Neural cell (in vitro differentiated cells): ENCODE data around the gene EVPL. TPM values are rescaled to one million over a fixed set of nuclear protein-coding genes. Genes with fewer than 3 reads are reported as not detected.

ENCODE experiments used
- H2AFZ ChIP-seq: fragments of 200-600, 300-800 bp; sonication (generic), shearing (Covaris generic); 2 replicates; pipeline ENCODE4 v1.6.0; 2014; ENCODE audit warnings: low read depth, mild to moderate bottlenecking, antibody characterized with exemption, low read length, moderate library complexity
- H3F3A ChIP-seq: fragments of 200-600 bp; shearing (Covaris generic); 2 replicates; pipeline ENCODE4 v1.6.1; 2016; ENCODE audit warnings: mild to moderate bottlenecking, moderate library complexity, mixed read lengths, antibody characterized with exemption, low read length; ENCODE audit not compliant: insufficient read depth, poor library complexity, severe bottlenecking
- H3K27ac ChIP-seq: fragments of 200-600, 300-800 bp; sonication (generic), shearing (Covaris generic); 2 replicates; pipeline ENCODE4 v1.5.1; 2014; ENCODE audit warnings: mild to moderate bottlenecking, low read length, moderate library complexity
- H3K27me3 ChIP-seq: fragments of 300-800, 200-600 bp; sonication (generic), shearing (Covaris generic); 2 replicates; pipeline ENCODE4 v1.6.0; 2014; ENCODE audit warnings: mild to moderate bottlenecking, low read depth, low read length, moderate library complexity; ENCODE audit not compliant: insufficient read depth
- H3K36me3 ChIP-seq: fragments of 300-800, 200-600 bp; sonication (generic), shearing (Covaris generic); 2 replicates; pipeline ENCODE4 v1.5.1; 2014; ENCODE audit warnings: mild to moderate bottlenecking, antibody characterized with exemption, low read length, moderate library complexity; ENCODE audit not compliant: insufficient read depth
- H3K4me2 ChIP-seq: fragments of 300-800, 200-600 bp; sonication (generic), shearing (Covaris generic); 2 replicates; pipeline ENCODE4 v1.6.0; 2014; ENCODE audit warnings: mild to moderate bottlenecking, low read length
- H3K4me3 ChIP-seq: fragments of 300-800, 200-600 bp; sonication (generic), shearing (Covaris generic); 2 replicates; pipeline ENCODE4 v1.5.1; 2014; ENCODE audit warnings: mild to moderate bottlenecking, low read length, moderate library complexity
- H3K79me2 ChIP-seq: fragments of 200-600 bp; shearing (Covaris generic); replicated peaks from 2 replicates; pipeline ENCODE4 v1.6.0; 2014; ENCODE audit warnings: mild to moderate bottlenecking, low read length, moderate library complexity; ENCODE audit not compliant: insufficient read depth
- H3K9ac ChIP-seq: fragments of 300-800, 200-600 bp; sonication (generic), shearing (Covaris generic); 2 replicates; pipeline ENCODE4 v1.6.1; 2016; ENCODE audit warnings: mild to moderate bottlenecking, low read length, mixed read lengths
- H3K9me2 ChIP-seq: fragments of 200-600 bp; shearing (Covaris generic); 2 replicates; pipeline ENCODE4 v1.6.1; 2016; ENCODE audit warnings: mild to moderate bottlenecking, low read length, mixed read lengths; ENCODE audit not compliant: insufficient read depth
- H3K9me3 ChIP-seq: fragments of 200-600, 300-800 bp; sonication (generic), shearing (Covaris generic); 2 replicates; pipeline ENCODE4 v1.6.1; 2016; ENCODE audit warnings: mild to moderate bottlenecking, mixed run types, low read length, moderate library complexity, mixed read lengths
- H4K20me1 ChIP-seq: fragments of 200-600 bp; shearing (Covaris generic); 2 replicates; pipeline ENCODE4 v1.6.1; 2016; ENCODE audit warnings: mild to moderate bottlenecking, mixed run types; ENCODE audit not compliant: insufficient read depth
- EP300 ChIP-seq: fragments of 450-650 bp; conservative IDR thresholded peaks from 2 replicates; pipeline ENCODE4 v1.6.1; 2014; ENCODE audit warnings: antibody characterized with exemption, mild to moderate bottlenecking, moderate library complexity; ENCODE audit not compliant: poor library complexity, severe bottlenecking
- EZH2 ChIP-seq: fragments of 200-600, 300-800 bp; shearing (Covaris generic), sonication (generic); IDR thresholded peaks from 2 replicates; pipeline ENCODE4 v1.6.1; 2014; ENCODE audit warnings: antibody characterized with exemption, low read length, borderline replicate concordance, mild to moderate bottlenecking; ENCODE audit not compliant: insufficient read depth, poor library complexity, severe bottlenecking
- POLR2AphosphoS5 ChIP-seq: IDR thresholded peaks from 2 replicates; pipeline ENCODE4 v1.6.1; 2012
- RAD21 ChIP-seq: fragments of 450-650 bp; conservative IDR thresholded peaks from 2 replicates; pipeline ENCODE4 v1.6.1; 2014; ENCODE audit warnings: antibody characterized with exemption, mild to moderate bottlenecking, moderate library complexity
- TAF1 ChIP-seq: IDR thresholded peaks from 2 replicates; pipeline ENCODE4 v1.6.1; 2012; ENCODE audit warnings: low read depth
- polyA plus RNA-seq: library from polyadenylated mRNA; depleted of rRNA; stranded (reverse); fragments of >200 nt; gene quantifications from 2 replicates; pipeline ENCODE4 v1.2.3, GENCODE V29; 2014
- TF ChIP-seq, protein P1 (sequence below): IDR thresholded peaks from 2 replicates; pipeline ENCODE4 v1.6.1; 2012; ENCODE audit warnings: borderline replicate concordance
- TF ChIP-seq, protein P2 (sequence below): fragments of 450-650 bp; IDR thresholded peaks from 2 replicates; pipeline ENCODE4 v1.5.1; 2014; ENCODE audit warnings: antibody characterized with exemption, mild to moderate bottlenecking, moderate library complexity; ENCODE audit not compliant: poor library complexity, severe bottlenecking

The EVPL gene
- polyA plus RNA-seq, 1 donor from 2014 or later, result not detected

DNA sequence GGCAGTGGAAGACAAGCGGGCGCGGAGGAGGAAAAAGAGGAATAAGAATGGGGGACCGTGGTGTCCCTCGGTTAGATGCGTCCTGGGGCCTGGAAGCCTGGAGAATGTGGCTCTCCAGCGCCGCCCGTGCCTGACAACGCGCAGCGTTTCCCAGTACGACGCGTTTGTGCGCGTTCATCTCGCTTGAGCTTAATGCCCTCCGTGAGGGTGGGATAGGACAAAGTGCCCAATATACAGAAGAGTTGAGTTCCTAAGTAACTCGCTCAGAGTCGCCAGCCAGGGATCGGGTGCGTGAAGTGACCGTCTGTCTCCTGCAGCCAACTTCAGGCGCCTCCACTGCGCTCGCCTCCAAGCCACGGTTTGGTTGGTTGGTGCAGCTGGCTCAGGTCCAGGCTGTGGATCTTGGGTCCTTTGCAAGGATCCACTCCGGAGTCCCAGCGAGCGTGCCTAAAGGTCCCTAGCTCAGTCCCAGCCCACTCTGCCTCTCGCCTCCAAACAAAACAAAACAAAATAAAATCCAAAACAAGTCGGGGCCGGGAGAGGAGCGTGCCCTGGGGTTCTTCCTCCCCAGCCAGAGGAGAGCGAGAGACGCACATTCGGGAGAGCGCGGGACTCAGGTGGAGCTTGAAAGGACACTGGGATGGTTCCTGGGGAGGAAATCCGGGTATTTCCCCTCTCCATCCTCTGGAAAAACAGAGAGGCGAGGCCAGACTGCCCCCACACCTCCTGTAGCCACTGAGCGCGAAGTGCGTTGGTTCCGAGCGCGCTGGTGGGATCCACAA lies 48.4 kb upstream of the EVPL start:
- H3K4me2 ChIP-seq, result no peak overlapping the region

DNA sequence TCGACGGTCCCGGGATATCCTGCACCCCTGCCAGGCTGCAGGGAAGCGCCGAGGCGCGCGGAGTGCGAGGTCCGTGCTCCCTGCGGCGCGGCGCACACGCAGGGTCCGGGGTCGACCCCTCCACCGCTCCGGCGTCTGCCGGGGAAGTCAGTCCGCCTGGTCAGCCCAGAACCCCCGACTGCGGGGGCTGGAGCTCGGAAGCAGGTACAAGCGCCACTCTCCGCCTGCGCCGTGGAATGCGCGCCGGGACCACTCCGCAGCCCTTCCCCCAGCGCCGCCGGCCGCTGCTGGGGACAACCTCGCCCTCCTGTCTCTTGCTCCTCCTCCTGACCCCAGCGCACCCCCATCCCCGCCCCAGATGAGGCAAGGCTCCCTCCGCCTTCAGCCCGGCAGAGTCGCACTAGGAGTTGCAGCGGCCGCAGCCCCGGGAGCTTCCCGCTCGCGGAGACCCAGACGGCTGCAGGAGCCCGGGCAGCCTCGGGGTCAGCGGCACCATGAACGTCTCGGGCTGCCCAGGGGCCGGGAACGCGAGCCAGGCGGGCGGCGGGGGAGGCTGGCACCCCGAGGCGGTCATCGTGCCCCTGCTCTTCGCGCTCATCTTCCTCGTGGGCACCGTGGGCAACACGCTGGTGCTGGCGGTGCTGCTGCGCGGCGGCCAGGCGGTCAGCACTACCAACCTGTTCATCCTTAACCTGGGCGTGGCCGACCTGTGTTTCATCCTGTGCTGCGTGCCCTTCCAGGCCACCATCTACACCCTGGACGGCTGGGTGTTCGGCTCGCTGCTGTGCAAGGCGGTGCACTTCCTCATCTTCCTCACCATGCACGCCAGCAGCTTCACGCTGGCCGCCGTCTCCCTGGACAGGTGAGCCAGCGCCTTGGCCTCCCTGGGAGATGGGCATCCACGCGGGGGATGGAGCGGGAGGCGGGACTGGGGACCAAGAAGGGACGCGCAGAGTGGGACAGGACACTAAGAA lies 47.6 kb upstream of the EVPL start, which contains the start of gene GALR2:
TSS of gene GALR2 (plus strand) at position 392 of the 974 bp plus-strand sequence. CDS start at position 495, 103 bp downstream.
- H3K4me3 ChIP-seq, result peak within 1 kb of the TSS; percentile 62
- H3K27me3 ChIP-seq, result peaks cover 59% of the 10 kb centered on the region
- H3F3A ChIP-seq, result no peaks in the 10 kb centered on the region
- no peak within 1 kb of the TSS for H3K27ac ChIP-seq
- no peaks in the 10 kb centered on the region for H4K20me1 ChIP-seq
- no peaks in the 10 kb centered on the region for H3K9me2 ChIP-seq
- TF ChIP-seq, protein P1, sequence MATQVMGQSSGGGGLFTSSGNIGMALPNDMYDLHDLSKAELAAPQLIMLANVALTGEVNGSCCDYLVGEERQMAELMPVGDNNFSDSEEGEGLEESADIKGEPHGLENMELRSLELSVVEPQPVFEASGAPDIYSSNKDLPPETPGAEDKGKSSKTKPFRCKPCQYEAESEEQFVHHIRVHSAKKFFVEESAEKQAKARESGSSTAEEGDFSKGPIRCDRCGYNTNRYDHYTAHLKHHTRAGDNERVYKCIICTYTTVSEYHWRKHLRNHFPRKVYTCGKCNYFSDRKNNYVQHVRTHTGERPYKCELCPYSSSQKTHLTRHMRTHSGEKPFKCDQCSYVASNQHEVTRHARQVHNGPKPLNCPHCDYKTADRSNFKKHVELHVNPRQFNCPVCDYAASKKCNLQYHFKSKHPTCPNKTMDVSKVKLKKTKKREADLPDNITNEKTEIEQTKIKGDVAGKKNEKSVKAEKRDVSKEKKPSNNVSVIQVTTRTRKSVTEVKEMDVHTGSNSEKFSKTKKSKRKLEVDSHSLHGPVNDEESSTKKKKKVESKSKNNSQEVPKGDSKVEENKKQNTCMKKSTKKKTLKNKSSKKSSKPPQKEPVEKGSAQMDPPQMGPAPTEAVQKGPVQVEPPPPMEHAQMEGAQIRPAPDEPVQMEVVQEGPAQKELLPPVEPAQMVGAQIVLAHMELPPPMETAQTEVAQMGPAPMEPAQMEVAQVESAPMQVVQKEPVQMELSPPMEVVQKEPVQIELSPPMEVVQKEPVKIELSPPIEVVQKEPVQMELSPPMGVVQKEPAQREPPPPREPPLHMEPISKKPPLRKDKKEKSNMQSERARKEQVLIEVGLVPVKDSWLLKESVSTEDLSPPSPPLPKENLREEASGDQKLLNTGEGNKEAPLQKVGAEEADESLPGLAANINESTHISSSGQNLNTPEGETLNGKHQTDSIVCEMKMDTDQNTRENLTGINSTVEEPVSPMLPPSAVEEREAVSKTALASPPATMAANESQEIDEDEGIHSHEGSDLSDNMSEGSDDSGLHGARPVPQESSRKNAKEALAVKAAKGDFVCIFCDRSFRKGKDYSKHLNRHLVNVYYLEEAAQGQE, result no peak
- no peak for TF ChIP-seq TAF1
- TF ChIP-seq EZH2, result peak; percentile 71
- TF ChIP-seq POLR2AphosphoS5, result peak; percentile 0
- no peaks in the 10 kb centered on the region for H3K9me3 ChIP-seq
- no peak within 1 kb of the TSS for H3K4me2 ChIP-seq
- H3K36me3 ChIP-seq, result no peaks in the 10 kb centered on the region
- H3K79me2 ChIP-seq, result peaks cover 30% of the 10 kb centered on the region
- H2AFZ ChIP-seq, result no peak within 1 kb of the TSS
- H3K9ac ChIP-seq, result no peak within 1 kb of the TSS

More for the DNA sequence above, 48.4 kb upstream of the EVPL start:
- TF ChIP-seq, protein P1, result no peak
- TF ChIP-seq, protein P2, sequence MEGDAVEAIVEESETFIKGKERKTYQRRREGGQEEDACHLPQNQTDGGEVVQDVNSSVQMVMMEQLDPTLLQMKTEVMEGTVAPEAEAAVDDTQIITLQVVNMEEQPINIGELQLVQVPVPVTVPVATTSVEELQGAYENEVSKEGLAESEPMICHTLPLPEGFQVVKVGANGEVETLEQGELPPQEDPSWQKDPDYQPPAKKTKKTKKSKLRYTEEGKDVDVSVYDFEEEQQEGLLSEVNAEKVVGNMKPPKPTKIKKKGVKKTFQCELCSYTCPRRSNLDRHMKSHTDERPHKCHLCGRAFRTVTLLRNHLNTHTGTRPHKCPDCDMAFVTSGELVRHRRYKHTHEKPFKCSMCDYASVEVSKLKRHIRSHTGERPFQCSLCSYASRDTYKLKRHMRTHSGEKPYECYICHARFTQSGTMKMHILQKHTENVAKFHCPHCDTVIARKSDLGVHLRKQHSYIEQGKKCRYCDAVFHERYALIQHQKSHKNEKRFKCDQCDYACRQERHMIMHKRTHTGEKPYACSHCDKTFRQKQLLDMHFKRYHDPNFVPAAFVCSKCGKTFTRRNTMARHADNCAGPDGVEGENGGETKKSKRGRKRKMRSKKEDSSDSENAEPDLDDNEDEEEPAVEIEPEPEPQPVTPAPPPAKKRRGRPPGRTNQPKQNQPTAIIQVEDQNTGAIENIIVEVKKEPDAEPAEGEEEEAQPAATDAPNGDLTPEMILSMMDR, result peak; percentile 47
- no peak for TF ChIP-seq POLR2AphosphoS5
- TF ChIP-seq EP300, result no peak
- TF ChIP-seq EZH2, result peak; percentile 53
- no peak for TF ChIP-seq RAD21
- no peaks in the 10 kb centered on the region for H3K36me3 ChIP-seq
- no peaks in the 10 kb centered on the region for H3F3A ChIP-seq
- H2AFZ ChIP-seq, result no peak overlapping the region
- H3K9me3 ChIP-seq, result no peaks in the 10 kb centered on the region
- peak overlapping the region; percentile 62 for H3K4me3 ChIP-seq
- peaks cover 24% of the 10 kb centered on the region for H3K79me2 ChIP-seq
- H3K9ac ChIP-seq, result no peak overlapping the region
- H3K27ac ChIP-seq, result no peak overlapping the region
- H4K20me1 ChIP-seq, result no peaks in the 10 kb centered on the region
- peaks cover 62% of the 10 kb centered on the region for H3K27me3 ChIP-seq
- no peaks in the 10 kb centered on the region for H3K9me2 ChIP-seq
